PC-9 (cell line): ENCODE measurements around the gene E2F8.

Source experiments
- EZH2 ChIP-seq: fragments of 200-600 bp; sonication (generic); IDR thresholded peaks from 2 replicates; pipeline ENCODE4 v1.8.0; 2017; ENCODE audit warnings: antibody characterized with exemption, low read depth
- TF ChIP-seq, protein P1 (sequence below): fragments of 200-600 bp; sonication (generic); conservative IDR thresholded peaks from 2 replicates; pipeline ENCODE4 v1.6.1; 2017; ENCODE audit warnings: mixed run types, antibody characterized with exemption, mild to moderate bottlenecking, moderate library complexity

DNA sequence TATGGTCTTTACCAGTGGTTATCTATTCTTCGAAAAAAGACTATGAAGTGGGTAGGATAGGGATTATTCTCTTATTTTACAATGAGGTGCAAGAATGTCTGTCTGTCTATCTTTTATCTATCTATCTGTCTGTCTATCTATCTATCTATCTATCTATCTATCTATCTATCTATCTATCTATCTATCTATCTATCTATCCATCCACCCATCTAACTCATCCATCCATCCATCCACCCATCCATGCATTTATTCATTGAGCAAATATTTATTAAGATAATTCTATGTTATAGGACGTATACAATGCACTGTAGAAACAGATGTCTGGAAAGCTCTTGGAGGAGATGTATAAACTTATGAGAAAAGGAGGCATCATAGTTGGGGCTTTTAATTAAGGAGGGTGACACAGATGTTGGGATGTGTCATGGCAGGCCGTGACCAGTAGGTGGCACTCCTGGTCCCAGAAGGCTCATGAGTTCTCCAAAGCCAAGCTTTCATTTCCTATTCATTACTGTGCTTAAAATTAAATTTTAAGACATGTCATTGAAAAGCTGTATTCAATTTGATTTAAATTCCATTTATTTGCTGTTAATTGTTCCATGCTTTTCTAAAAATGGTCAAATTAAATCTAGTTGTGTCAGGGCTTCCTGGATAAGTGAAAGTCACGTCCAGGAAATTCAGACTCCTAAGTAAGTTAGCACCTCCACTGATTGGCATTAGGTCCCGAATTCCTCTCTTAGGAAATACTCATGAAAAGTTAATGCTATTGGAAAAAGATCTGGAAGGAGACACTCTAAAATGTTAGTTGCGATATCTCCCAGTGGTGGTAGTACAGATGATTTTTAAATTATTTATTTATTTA, 19.0 kb upstream of the E2F8 start:
- TF ChIP-seq EZH2 = no peak
- TF ChIP-seq, protein P1, sequence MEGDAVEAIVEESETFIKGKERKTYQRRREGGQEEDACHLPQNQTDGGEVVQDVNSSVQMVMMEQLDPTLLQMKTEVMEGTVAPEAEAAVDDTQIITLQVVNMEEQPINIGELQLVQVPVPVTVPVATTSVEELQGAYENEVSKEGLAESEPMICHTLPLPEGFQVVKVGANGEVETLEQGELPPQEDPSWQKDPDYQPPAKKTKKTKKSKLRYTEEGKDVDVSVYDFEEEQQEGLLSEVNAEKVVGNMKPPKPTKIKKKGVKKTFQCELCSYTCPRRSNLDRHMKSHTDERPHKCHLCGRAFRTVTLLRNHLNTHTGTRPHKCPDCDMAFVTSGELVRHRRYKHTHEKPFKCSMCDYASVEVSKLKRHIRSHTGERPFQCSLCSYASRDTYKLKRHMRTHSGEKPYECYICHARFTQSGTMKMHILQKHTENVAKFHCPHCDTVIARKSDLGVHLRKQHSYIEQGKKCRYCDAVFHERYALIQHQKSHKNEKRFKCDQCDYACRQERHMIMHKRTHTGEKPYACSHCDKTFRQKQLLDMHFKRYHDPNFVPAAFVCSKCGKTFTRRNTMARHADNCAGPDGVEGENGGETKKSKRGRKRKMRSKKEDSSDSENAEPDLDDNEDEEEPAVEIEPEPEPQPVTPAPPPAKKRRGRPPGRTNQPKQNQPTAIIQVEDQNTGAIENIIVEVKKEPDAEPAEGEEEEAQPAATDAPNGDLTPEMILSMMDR = peak; percentile 99
